ENCODE data around the gene MNT.

Gene MNT

DNA sequence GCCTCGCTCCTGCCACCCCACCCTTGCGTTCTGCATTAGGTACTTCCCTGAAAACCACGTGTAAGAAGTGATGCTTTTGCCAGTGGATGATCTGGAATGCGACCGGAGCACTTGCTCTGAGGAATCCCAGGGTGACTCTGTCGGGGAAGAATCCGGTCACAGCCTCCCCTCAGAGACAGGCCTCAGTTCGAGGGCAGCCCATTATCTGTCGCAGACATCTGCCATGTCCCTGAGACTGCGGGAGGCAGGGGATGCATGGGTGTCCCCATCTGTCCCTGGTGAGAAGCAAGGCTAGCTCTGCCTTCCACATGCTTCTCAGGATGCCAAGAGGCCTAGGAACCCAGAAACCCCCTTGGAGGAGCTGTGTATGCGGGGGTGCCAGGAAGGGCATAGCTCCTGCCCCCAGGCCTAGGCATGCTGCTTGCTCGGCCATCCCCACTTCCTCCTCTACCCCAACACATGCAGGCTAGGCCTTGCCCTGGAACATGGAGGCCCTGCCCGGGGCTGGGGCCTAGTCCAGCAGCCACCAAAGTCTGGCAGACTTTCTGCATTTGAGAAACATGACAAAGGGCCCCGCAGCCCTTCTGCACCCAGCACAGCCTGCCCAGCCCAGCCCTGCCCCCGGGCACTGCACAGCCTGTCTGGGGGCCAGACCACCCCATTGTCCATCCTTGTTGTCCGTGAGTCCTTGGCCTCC lies 20.5 kb downstream of the MNT start:
- DNase-seq, result no peak

DNA sequence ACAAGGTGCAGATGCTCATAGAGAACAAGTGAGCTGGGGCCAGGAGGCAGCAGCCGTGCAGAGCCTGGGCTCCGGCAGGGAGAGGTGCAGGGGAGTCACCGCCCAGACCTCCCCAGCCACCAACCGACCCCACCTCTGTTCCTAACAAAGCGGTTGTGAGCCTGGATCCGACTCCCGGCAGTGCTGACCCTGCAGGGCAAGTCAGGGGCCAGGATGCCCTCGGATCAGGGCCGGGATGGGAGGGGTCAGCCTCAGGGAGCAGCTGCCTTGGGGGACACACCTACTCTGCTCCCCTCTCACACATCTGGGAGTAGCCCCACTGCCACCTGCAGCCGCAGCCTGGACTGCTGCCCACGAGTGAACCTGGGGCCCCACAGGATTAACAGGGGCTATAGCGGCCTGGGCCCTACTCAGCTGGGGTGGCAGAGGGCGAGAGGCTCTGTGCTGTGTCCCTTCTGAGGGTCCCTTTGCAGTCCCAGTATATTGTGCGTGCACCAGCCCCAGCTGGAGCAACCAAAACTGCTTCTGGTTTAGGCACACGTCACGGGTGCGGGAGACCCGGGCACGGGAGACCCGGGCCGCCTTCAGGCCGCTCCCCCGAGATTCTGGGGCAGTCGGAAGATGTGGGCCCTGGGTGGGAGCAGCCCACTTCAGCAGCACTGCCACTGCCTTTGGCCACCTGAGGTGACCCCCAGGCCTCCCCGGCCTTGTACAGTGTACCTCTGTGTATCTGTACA lies 21.2 kb downstream of the MNT start:
- DNase-seq, result no peak

DNA sequence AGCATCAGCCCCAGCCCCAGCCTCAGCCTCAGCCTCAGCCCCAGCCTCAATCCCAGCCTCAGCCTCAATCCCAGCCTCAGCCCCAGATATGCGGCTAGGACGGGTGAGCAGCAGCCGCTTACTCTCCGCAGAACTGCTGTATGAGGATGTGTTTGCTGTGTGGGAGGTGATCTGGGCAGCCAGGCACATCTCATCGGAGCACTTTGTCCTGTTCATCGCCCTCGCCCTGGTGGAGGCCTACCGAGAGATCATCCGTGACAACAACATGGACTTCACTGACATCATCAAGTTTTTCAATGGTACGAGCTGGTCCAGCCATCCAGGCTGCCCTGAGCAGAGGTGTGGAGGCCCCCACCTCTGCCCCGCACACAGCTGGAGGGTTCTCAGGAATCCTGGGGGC lies 22.0 kb downstream of the MNT start:
- DNase-seq, result no peak

DNA sequence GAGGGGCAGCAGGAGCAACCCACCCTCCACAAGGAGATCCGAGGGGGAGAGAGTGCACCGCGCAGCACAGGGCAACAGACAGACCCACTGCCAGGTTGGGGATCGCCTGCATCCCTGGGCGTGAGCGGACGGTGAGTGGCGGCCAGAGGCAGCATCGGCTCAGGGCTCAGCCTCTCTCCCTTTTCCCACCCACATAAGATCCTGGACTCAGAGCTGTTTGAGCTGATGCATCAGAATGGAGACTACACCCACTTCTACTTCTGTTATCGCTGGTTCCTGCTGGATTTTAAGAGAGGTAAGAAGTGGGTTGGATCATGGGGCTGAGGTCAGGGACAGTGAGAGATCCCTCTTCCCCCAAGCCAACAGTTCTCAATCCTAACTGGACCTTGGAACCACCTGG lies 23.2 kb downstream of the MNT start:
- no peak for DNase-seq

DNA sequence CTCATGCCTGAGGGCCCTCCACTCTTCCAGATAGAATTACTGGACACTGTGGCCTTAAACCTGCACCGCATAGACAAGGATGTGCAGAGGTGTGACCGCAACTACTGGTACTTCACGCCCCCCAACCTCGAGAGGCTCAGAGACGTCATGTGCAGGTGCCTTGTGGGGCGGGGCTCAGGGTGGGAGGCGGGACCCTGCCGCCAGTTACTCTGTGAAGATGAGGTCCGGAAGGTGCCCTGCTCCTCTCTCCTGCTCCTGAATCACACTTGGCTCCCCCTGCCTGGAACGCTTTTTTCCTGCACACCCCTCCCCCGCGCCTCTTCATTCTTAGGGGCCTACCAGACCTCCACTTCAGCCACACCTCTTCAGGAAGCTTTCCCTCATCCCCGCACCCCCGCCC lies 24.8 kb downstream of the MNT start:
- no peak for DNase-seq

DNA sequence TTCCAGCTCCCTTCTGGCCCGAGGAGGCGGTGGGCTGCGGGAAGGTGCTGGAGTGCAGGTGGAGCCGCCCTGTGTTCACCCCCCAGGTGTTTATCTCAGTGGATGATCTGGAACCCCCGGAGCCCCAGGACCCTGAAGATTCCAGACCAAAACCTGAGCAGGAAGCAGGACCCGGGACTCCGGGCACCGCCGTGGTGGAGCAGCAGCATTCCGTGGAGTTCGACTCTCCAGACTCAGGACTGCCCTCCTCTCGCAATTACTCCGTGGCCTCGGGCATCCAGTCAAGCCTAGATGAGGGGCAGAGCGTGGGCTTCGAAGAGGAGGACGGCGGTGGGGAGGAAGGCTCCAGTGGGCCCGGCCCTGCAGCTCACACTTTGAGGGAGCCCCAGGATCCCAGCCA lies 25.5 kb downstream of the MNT start:
- DNase-seq, result no peak

DNA sequence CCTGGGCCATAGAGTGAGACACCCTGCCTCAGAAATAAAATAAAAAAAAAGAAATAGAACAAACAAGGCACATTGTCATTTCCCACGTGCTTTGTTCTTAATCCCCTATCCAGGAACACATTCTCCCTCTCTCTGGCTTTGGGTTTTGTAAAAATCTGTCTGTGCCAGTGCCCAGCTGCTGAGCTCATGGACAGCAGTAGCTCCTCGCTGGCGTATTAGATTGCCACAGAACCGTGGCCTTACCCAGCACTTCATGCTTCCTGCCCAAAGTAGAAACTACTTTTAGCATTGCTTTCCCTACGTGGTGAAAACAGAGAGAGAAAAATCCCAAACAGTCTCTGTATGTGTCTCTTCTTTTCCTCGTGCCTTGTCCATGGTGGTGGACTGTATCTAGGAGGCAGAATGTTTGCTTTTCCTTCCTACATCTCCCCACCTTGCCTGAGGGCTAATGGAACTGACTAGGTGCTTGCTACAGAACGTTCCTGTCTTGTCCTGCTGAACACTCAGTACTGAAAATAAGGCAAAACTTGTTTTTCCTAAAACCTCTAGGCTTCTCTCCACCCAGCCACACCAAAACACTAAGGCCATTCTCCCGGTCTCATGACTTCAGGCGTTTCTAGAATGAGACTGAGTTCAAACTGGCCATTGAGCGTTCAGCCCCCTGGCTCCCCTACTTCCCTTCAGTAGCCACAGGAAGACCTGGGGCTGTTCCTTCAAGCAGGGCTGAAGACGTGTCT lies 26.1 kb downstream of the MNT start:
- no peak for DNase-seq

DNA sequence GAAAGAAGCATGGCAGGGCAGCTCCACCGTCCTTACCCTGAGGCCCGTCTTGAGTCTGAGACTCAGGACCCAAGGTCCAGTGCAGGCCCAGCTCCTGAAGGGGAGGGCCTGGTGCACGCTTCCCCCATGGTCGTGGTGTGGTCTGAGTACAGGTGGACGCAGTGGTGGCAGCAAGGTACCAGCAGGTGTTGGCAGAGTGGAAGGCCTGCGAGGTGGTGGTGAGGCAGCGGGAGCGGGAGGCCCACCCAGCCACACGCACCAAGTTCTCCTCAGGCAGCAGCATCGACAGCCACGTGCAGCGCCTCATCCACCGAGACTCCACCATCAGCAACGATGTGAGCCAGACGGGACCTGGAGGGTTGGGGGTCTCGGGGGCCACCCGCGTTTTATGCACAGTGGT lies 27.7 kb downstream of the MNT start:
- DNase-seq, result no peak

DNA sequence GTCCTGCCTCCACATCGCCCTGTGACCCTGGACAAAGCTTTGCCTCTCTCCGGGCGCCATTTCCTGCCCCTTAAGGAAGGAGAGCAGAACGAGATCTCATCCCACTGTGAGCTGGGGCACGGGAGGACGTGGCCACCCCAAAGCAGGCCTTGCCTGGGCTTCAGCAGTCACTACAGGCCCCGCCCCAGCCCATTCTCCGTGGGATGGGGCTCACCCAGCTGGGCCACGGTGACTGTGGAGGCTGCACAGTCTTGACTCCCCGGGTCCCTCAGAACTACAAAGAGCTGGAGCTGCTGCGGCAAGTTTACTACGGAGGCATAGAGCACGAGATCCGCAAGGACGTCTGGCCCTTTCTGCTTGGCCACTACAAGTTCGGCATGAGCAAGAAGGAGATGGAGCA lies 28.2 kb downstream of the MNT start:
- no peak for DNase-seq

DNA sequence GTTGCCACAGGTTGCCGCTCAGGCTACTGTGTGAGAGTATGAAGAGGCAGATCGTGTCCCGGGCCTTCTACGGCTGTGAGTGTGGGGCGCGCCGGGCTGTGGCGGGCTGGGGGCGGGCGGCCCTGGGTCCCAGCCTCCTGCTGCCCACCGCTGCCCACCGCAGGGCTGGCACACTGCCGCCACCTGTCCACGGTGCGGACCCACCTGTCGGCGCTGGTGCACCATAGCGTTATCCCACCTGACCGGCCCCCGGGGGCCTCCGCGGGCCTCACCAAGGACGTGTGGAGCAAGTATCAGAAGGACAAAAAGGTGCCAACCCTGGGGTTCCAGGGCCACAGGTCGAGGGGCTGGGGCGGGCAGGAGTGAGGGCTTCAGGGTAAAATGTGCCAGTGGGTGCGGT lies 28.7 kb downstream of the MNT start:
- no peak for DNase-seq

DNA sequence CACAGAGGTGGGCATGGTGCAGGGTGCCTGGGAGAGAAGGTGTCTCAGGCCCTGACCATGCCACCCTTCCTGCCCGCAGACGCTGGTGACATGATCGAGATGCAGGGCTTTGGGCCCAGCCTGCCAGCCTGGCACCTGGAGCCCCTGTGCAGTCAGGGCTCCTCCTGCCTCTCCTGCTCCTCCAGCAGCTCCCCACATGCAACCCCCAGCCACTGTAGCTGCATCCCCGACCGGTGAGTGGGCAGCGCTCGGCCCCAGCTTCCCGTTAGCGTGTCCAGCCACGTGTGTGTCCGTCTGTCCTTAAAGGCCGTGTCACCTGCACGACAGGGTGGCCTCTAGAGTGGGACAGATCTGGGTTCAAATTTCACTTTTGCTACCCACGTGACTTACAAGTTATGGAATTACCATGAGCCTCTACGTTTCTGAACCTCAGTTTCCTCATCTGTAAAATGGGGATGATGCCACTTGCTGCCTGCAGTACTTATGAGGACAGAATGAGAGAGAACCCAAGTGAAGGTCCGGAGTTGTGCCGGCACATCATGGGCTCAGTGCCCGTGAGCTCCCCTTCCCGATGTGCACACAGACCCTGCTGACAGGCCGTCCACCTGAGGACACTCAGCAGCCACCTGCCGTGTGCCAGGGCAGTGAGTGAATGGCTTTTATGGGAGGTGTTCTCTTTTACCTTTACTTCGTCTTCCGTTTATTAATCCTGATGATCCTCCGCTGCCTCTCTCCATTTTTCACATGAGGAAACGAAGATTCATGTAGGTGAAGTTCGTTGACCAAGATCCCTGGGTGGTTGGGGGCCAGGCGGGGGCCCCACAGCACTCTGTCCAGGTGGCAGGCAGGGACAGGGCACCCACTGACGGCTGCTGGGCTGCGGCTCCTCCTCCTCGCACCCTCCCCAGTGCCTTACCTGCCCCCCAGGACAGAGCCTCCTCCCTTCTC lies 29.4 kb downstream of the MNT start:
- no peak for DNase-seq

DNA sequence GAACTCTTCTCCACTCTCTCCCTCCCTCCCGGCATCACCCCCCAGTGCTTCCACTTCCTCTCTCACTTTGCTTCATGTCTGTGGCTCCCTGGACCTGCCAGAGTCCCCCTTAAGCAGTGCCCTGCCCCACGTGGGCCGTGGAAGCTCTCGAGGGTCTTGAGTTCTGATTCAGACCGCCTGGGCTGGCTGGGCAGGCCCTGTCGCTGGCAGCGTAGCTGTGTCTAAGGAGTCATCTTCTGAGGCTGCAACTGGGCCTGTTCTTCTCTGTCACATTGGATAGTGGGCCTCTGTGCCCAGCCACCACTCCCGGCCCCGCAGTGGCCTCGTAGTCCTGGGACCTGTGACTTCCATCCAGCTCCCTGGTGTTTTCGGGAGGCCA lies 30.7 kb downstream of the MNT start:
- no peak for DNase-seq

DNA sequence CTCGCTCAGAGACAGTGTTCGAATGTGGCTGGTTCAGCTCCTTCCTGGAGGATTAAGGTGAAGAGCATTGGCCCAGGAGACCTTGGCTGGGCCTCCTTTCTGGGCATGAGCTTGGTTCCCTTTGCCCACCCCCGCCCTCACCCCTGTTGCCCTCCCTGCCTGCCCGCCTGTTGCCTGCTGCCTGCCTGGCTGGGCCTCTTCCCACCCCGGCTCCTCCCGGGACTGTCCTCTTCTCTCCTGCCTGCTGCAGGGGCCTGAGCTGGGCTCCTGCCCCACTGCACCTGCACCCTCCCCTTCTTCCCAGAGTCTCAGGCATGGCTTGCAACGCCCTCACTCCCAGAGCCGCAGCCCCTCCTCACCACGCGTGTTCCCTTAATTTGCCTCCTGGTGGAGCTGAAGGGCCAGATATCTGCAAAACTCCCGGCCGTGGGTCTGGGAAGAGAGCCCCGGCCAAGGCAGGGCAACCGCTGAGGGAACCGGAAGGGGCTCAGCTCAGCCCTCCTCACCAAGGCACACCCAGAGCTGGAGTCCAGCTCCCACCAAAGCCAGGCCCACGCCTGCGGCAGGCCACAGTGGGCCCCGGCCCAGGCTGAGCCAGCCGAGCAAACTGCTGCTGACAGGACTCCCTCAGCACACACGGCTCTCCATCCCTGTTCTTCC lies 31.2 kb downstream of the MNT start:
- DNase-seq, result no peak

DNA sequence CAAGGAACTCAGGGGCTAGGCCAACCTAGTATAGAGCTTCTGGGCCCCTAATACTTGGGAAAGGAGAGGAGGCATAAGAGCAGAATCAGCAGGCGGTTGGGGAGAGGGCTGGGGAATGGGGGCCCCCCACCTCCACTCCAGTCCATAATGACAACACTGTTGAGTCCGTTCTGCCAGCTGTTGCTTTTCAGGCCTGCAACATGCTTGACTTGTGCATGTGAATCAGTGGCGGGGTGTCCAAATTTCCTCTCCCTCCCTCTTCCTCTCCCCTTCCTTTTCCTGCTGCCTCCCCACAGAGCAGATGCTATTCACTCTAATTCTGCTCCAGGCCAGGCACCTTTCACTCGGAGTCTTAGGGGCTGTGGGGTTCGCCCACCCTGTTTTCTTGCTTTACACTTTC lies 31.8 kb downstream of the MNT start:
- no peak for DNase-seq

DNA sequence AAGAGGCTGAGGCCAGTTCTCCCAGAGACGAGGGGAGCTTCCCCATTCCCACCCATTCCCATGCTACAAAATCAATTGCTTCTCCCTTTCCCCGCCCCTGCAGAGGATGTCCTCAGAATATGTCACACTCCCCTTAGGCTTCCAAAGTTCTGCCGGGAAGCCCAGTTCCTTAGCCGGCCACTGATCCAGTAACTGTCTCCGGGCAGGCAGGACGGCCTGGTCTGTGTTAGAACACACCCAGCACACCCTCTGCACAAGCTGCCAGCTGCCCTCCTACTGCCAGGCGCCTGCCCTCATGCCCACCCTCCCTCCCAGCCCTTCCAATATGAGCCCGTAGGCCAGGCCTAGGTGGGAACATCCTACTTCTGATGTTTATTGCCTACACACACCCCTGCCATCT lies 32.5 kb downstream of the MNT start:
- no peak for DNase-seq

DNA sequence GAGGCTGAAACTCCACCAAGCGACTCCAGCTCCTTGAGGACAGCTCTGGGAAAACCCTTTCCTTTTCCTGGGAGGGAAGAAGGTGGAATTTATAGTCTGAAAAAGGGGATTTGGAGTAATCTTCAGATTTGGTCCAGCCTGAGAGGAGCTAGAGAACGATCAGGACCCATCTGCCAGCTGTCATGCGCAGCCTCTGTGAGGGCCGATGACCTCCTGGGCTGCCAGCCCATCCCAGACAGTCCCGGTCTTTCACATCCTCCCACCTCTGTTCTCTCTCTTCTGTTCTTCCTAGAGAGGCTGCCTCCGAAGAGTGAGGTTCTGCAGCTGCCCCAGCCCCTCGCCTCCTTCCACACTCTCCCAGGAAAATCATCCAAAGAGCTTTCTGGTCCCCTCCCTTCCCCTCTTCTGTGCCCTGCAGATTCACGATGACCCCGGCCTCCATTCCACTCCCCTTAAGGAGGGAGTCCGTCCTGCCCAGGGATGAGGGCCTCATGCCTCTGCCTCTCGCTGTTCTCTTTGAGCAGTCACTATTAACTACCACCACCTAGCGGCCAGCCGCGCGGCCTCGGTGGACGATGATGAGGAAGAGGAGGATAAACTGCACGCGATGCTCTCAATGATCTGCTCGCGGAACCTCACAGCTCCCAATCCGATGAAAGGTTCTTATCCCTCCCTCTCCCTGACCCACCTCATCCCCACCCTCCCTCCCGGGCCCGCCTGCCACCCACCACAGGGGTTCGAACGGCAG lies 33.9 kb downstream of the MNT start:
- DNase-seq, result no peak

DNA sequence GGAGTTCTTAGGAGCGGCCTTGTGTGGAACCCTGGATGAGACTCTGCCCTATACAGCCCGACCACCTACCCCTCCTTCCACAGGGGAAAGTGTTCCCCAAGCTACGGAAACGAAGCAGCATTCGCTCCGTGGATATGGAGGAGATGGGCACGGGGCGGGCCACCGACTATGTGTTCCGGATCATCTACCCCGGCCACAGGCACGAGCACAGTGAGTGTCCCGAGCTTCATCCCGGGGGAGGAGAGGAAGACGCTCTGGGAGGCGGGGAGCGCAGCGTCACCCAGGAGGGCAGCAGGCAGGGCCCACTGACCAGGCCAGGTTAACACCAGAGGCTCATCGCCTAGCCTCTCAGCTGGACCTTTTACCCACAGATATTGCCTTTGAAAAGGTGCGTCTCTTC lies 35.7 kb downstream of the MNT start:
- no peak for DNase-seq

DNA sequence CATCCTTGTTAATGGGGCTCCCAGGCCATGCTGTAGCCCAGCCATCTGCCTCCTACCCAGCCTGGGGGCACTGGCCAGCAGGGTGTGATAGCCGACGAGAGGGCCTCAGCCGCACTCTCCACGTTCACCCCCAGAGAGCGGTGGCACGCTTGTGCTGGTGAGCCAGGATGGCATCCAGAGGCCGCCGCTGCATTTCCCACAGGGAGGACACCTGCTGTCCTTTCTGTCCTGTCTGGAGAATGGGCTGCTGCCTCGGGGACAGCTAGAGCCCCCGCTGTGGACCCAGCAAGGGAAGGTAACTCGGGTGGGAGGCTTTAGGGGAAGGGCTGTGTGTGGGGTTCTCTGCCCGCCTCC lies 36.1 kb downstream of the MNT start:
- DNase-seq, result no peak

DNA sequence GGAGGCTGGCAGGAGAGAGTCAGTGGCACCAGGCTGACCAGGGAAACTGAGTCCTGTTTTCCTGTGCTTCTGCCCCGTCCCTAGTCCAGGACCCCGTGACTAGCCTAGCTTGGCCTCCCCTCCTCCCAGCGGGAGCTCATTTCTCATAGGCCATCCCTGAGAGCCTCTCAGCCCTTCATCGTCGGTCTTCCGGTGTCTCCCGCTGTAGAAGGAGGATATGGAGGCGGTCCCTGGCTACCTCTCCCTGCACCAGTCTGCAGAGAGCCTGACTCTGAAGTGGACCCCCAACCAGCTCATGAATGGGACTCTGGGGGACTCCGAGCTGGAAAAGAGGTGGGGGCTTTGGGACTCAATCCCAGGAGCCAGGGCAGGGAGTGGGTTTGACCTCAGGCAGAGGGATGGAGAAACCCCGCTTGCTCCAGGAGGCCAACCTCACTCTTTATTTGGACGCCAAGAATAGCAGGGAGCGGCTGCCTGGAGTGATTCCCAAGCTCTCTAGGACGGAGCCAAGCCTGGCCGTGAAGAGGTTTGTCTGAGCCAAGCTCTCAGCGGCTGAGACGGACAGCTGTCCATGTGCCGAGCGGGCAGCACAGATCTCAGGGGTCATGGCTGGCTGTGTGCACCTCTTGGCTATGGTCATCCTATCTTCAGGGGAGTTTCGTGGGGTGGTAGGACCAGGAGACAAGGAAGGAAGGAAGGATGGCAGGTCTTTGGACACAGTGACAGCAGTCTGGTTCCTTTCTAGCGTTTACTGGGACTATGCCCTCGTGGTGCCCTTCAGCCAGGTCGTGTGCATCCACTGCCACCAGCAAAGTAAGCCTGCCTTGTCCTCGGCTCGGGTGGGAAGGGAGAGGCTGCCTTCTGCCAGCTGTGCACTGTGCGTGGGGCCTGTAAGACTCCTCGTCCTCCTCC lies 36.8 kb downstream of the MNT start:
- DNase-seq, result no peak

DNA sequence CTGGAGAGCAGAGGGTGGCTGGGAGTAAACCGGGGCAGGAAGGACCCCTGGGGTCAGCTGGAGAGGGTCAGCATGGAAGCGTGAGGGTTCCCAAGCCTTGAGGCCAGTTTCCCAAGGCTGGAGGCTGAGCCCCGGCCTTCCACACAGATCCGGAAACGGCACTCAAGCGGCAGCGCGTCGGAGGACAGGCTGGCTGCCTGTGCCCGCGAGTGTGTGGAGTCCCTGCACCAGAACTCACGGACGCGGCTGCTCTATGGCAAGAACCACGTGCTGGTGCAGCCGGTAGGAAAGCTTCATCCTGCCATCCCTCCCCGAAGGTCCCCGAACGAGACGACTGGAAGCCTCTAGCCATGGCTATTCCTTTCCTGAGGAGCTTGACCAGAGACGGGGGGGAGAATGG lies 37.5 kb downstream of the MNT start:
- no peak for DNase-seq

DNA sequence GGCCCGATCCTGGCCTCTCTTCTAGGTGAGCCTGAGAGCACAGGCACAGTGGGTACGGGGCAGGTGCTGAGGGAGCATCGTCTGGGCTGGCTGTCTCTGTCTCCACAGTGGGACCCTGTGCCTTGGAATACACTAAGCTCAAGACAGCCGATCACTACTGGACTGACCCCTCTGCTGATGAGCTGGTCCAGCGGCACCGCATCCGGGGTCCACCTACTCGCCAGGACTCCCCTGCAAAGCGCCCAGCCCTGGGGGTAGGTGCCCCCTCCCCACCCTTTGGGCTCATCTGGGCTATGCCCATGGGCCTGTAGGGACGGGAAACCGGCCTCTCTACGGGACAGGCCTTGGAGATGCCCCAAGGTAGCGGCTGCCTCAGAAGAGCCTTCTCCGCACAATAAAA lies 38.0 kb downstream of the MNT start:
- no peak for DNase-seq
